K562 (cell line): ENCODE results near the gene TGDS. TPM values are rescaled to one million over a fixed set of nuclear protein-coding genes. Genes with fewer than 3 reads are reported as not detected.

Experiments
- ARNT ChIP-seq, 2 experiments: fragments of 450-650 bp; IDR thresholded peaks; 2 replicates each; pipeline ENCODE4 v1.6.1; 2016; ENCODE audit warnings: mild to moderate bottlenecking in 1 of 2
- CC2D1A ChIP-seq: fragments of 450-650 bp; IDR thresholded peaks from 2 replicates; pipeline ENCODE4 v1.6.1; 2017; ENCODE audit warnings: mild to moderate bottlenecking
- CSDE1 ChIP-seq, 2 experiments: fragments of 450-650 bp; IDR thresholded peaks; 2 replicates each; pipeline ENCODE4 v1.6.1; 2016; ENCODE audit warnings: mild to moderate bottlenecking in 1 of 2
- CXXC5 ChIP-seq: fragments of 250-450 bp; sonication (Bioruptor Pico); IDR thresholded peaks from 2 replicates; pipeline ENCODE4 v1.8.0; 2022; ENCODE audit warnings: inconsistent platforms, mild to moderate bottlenecking, moderate library complexity
- DEAF1 ChIP-seq: fragments of 450-650 bp; formaldehyde crosslinking; IDR thresholded peaks from 2 replicates; pipeline ENCODE4 v1.4.0; 2020; ENCODE audit warnings: mild to moderate bottlenecking, moderate library complexity
- GATAD2A ChIP-seq: fragments of 450-650 bp; IDR thresholded peaks from 2 replicates; pipeline ENCODE4 v1.6.1; 2017
- HLTF ChIP-seq: fragments of 450-650 bp; IDR thresholded peaks from 2 replicates; pipeline ENCODE4 v1.6.1; 2016
- IRF9 ChIP-seq: fragments of 450-650 bp; IDR thresholded peaks from 2 replicates; pipeline ENCODE4 v1.6.1; 2016; ENCODE audit warnings: missing biosample characterization, missing genetic modification characterization
- KDM4B ChIP-seq, 2 experiments: fragments of 450-650 bp in 1 of 2; sonication (generic) in 1 of 2; IDR thresholded peaks; 2 replicates each; pipeline ENCODE4 v1.6.1; 2016 to 2017; ENCODE audit warnings: borderline replicate concordance in 2 of 2, antibody characterized with exemption in 1 of 2, low read depth in 1 of 2, mild to moderate bottlenecking in 1 of 2
- MEIS2 ChIP-seq: fragments of 450-650 bp; IDR thresholded peaks from 2 replicates; pipeline ENCODE4 v1.6.1; 2014; ENCODE audit warnings: mild to moderate bottlenecking; ENCODE audit not compliant: partially characterized antibody
- STAT5A ChIP-seq: IDR thresholded peaks from 2 replicates; pipeline ENCODE4 v1.6.1; 2012; ENCODE audit warnings: low read length, inconsistent platforms, borderline replicate concordance
- UBTF ChIP-seq, 2 experiments: IDR thresholded peaks; 2 replicates each; pipeline ENCODE4 v1.6.1; 2012; ENCODE audit warnings: improper control_type of control experiment in 2 of 2, low read depth in 2 of 2, low read length in 2 of 2, borderline replicate concordance in 1 of 2
- ZBTB49 ChIP-seq: sonication (generic); formaldehyde crosslinking; IDR thresholded peaks from 2 replicates; pipeline ENCODE4 v1.8.0; 2022; ENCODE audit warnings: missing genetic modification reagents, mild to moderate bottlenecking, borderline replicate concordance
- ZKSCAN3 ChIP-seq: fragments of 250-450 bp; sonication (Bioruptor Pico); IDR thresholded peaks from 2 replicates; pipeline ENCODE4 v1.4.0; 2020
- polyA plus RNA-seq, 8 experiments: library from polyadenylated mRNA; depleted of rRNA in 4 of 8; stranded (reverse) in 5 of 8; unstranded in 3 of 8; fragments of >200 nt; fragmentation: Nextera tagmentation in 2 of 8; fragmentation: Illumina TruSeq in 1 of 8; extraction: Ambion mirVana in 2 of 8; extraction: Trizol in 1 of 8; gene quantifications; 2 replicates each; pipeline versions ENCODE4 v1.2.1 to v1.2.3, GENCODE V29; 2011 to 2014; ENCODE audit warnings: inconsistent platforms in 1 of 8, missing spikeins in 1 of 8
- total RNA-seq, 7 experiments: library from RNA; depleted of rRNA in 6 of 7; stranded (reverse); fragments of >200 nt in 6 of 7; fragmentation: Illumina TruSeq in 2 of 7; extraction: Trizol in 2 of 7; gene quantifications; 2 replicates each; pipeline versions ENCODE4 v1.2.1 to v1.2.3, GENCODE V29; 2011 to 2021; ENCODE audit warnings: low replicate concordance in 1 of 7
- TF ChIP-seq, protein P1 (sequence below): fragments of 200-800 bp; sonication (Bioruptor generic); IDR thresholded peaks from 2 replicates; pipeline ENCODE4 v1.6.1; 2017; ENCODE audit warnings: missing genetic modification characterization, missing compliant biosample characterization
- TF ChIP-seq, protein P2 (sequence below): fragments of 250-450 bp; sonication (Bioruptor Pico); IDR thresholded peaks from 2 replicates; pipeline ENCODE4 v1.4.0; 2020; ENCODE audit warnings: mild to moderate bottlenecking

The TGDS gene
- total and polyA plus RNA-seq, 9 of the 15 experiments (the other 6 are each of a cell fraction or from before 2014, with no cell fraction given): 9.9 to 43.7 (median 21.4) TPM

DNA sequence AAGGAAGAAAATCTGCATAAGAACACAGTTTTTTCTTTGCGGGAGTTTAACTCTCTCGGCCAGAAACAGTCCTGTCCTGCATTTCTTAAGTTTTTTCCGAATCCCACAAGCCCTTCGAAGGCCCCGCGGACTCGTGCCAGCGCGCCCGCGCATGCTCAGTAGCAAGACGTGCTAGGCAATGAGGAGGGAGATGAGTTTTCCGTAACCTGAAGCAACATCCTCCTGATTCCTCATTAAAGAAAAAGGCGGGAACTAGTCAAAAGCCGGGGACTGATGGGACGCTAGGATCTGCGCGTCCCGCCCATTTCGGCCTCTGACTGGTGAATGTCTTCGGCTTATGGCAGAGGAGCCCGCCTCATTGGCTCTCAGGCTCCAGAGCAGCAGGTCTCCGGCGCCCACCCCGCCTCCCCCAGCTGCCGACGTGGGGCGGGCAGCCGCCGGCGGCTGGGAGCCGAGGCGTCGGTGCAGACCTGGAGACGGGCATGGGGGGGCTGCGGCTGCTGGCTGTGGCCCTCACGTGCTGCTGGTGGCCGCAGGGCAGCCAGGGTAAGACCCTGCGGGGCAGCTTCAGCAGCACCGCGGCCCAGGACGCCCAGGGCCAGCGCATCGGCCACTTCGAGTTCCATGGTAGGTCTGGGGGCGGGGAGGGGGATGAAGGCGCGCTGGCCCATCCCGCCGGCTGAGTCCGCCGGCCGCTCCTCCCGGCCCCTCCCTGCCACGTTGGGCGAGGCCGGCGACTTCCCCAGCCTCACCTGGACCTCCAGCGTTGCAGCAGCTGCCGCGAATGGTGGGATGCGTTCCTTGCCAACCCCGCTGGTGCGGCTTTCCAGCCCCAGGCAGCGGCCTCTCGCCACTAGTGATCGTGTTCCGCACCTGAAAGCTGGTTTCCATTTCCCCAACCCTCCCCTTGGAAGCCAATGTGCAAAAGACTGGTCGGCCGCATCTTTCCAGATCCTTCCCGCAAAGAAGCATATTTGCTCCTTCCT is 5.8 kb upstream of the TGDS start, which contains the start of gene GPR180 (continued):
- no peak for TF ChIP-seq UBTF (IDR thresholded peaks at IDR 0.05; ENCODE audit: borderline replicate concordance in 1 of 2, low read depth in 2 of 2, low read length in 2 of 2)
- TF ChIP-seq ZBTB49: no peak
- TF ChIP-seq, protein P1, sequence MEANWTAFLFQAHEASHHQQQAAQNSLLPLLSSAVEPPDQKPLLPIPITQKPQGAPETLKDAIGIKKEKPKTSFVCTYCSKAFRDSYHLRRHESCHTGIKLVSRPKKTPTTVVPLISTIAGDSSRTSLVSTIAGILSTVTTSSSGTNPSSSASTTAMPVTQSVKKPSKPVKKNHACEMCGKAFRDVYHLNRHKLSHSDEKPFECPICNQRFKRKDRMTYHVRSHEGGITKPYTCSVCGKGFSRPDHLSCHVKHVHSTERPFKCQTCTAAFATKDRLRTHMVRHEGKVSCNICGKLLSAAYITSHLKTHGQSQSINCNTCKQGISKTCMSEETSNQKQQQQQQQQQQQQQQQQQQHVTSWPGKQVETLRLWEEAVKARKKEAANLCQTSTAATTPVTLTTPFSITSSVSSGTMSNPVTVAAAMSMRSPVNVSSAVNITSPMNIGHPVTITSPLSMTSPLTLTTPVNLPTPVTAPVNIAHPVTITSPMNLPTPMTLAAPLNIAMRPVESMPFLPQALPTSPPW (CRISPR knock-in tag): peak; percentile 87
- no peak for TF ChIP-seq IRF9
- TF ChIP-seq CC2D1A: no peak
- no peak for TF ChIP-seq ZKSCAN3 (CRISPR knock-in tag)
- TF ChIP-seq, protein P2, sequence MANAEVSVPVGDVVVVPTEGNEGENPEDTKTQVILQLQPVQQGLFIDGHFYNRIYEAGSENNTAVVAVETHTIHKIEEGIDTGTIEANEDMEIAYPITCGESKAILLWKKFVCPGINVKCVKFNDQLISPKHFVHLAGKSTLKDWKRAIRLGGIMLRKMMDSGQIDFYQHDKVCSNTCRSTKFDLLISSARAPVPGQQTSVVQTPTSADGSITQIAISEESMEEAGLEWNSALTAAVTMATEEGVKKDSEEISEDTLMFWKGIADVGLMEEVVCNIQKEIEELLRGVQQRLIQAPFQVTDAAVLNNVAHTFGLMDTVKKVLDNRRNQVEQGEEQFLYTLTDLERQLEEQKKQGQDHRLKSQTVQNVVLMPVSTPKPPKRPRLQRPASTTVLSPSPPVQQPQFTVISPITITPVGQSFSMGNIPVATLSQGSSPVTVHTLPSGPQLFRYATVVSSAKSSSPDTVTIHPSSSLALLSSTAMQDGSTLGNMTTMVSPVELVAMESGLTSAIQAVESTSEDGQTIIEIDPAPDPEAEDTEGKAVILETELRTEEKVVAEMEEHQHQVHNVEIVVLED (CRISPR knock-in tag): 0 out of 2 replicates have a peak, but pooled peaks have one; percentile 19
- TF ChIP-seq ARNT (IDR thresholded peaks at IDR 0.05): no peak
- no peak for TF ChIP-seq STAT5A
- TF ChIP-seq MEIS2: peak; percentile 62
- TF ChIP-seq CXXC5 (CRISPR knock-in tag): peak; percentile 65
- TF ChIP-seq KDM4B (IDR thresholded peaks at IDR 0.05; ENCODE audit: borderline replicate concordance in 2 of 2, low read depth in 1 of 2): 0 out of 4 replicates have a peak, but pooled peaks of 1 of the 2 experiments have one; percentile 36
- TF ChIP-seq CSDE1 (IDR thresholded peaks at IDR 0.05): no peak
- TF ChIP-seq DEAF1 (CRISPR knock-in tag): no peak
- no peak for TF ChIP-seq HLTF
- TF ChIP-seq GATAD2A: no peak
